Stimulated activated CD4-positive, alpha-beta T cell treated with anti-CD3 and anti-CD28 coated beads, Interleukin-12 subunit alpha, Interleukin-12 subunit beta, amount 100 ng/mL, for 48 hours (primary cell): ENCODE measurements around the gene OR2T35.
"Not testable (repeated sequence)": the region's sequence is repeated elsewhere in the genome, so short reads cannot be mapped to it uniquely, and the experiment has no call there.

Source experiments
- DNase-seq, 3 donors: peaks; one replicate each; pipeline ENCODE4 v3.0.0-alpha.2; 2020; ENCODE audit warnings: low read depth in 2 of 3, low spot score in 1 of 3

Gene OR2T35, protein sequence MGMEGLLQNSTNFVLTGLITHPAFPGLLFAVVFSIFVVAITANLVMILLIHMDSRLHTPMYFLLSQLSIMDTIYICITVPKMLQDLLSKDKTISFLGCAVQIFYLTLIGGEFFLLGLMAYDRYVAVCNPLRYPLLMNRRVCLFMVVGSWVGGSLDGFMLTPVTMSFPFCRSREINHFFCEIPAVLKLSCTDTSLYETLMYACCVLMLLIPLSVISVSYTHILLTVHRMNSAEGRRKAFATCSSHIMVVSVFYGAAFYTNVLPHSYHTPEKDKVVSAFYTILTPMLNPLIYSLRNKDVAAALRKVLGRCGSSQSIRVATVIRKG

DNA sequence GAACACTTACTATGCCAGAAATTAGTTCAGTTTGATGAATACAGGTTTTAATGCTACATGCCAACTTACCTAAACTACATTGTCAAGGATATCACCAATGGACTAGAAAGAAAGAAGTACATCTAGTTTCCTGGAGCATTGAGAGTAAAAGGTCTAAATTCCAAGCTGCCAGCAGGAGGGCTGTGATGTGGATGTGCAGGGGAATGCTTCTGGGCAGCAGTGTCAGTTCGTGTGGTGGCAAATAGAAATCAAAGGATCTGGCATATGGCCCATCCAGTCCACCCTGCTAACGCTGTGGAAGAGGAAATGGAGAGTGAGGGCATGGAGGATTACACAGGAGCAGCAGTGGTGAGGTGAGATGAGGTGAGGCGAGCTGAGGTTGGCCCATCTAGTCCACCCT, at the start of gene OR2T35:
TSS of gene OR2T35 (minus strand) at position 101 of the 400 bp plus-strand sequence. CDS start 6,020 bp downstream, outside the sequence.
- DNase-seq: not testable (repeated sequence)

DNA sequence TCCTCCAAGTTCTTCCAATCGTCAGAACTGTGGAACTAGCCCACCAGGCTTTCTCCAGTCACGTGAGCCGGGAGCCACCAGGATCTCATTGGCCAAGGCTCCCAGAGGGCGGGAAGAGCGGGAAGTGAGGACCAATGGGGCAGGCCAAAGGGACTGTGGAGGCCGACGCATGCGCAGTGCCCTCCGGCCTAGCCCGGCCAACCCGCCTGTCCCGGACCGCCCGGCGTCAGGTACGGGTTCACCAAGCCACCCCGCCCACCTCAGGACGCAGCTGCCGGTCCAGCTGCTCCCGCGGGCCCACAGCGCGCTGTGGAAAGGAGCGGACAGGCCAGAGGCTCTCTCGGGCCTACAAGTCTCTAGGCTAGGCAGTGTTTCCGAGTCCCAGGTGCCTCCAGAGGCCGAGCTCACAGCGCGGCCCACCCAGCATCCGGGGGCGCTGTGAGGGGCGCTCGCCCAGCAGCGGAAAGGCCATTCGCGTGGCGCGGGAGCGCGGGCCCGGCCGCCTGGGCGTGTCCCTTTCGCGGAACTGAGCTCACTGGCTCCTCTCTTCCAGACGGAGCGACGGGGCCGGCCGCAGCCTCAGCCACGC, 46.6 kb upstream of the OR2T35 start:
- no peak for DNase-seq

DNA sequence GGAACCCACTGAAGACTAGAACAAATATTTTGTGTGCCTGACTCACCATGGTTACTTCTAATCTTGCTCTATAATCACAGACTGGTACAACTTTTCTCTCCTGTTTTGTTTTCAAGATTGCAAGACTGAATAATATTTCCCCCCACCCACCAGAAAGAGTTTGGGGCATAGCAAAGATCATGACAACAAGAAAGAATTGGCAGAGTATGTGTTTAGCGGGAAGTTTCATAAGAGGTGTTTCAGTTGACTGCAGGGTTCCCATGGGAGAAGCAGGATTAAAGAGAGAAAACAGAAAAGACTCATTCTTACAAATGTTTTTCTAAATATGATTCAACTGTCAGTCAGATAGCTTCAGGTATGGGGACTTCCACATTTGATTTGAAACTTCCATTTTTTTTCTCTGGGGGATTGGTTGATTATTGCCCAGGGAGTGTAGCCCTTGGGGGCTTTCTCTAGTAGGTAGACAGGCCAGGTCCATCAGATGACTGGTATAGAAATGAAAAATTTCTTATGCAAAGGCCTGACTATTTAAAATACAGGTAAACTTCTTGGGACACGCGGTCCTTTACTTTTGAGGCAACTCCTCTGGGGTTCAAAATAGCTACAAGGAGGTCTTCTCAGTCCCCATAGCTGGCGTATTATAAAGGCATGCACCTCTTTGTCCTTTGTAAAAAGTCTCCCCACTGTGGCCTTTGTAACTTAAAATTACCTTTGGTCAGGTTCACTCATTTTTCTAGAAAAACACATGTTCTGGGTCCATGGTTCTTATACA, 43.6 kb upstream of the OR2T35 start:
- DNase-seq: no peak

DNA sequence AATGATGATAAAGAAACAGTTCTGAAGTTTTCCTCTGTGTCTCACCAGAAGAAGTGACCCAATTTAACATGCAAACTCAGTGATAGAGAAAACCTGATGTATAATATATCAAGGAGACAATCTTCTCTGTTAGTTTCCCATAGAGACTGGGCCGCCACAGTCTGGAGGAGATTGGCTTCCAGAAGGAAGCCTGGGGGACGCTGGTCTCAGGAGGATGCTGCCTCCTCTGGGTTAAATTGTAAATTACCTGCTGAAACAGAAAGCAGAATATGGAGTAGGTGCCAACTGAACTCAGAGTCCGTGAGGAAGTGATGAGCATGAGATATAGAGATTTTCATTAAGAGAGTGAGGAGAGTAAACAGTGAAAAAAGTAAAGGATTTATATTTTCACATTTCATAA, 41.7 kb upstream of the OR2T35 start:
- no peak for DNase-seq

DNA sequence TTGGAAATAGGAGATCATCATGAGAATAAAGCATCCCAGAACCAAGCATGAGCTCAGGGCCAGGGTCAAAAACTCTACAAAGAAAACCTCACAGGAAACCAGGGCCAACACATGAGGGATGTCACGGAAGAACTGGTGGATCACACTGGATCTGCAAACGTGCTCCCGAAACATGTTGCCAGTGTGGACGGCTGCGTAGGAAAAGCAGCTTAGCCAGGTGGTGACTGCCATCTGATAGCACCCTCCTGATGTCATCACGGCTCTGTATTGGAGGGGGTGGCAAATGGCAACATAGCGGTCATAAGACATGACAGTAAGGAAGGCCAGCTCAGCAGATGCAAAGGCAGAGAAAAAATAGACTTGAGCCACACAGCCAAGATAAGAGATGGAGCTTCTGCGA, 36.6 kb upstream of the OR2T35 start:
- no peak for DNase-seq

DNA sequence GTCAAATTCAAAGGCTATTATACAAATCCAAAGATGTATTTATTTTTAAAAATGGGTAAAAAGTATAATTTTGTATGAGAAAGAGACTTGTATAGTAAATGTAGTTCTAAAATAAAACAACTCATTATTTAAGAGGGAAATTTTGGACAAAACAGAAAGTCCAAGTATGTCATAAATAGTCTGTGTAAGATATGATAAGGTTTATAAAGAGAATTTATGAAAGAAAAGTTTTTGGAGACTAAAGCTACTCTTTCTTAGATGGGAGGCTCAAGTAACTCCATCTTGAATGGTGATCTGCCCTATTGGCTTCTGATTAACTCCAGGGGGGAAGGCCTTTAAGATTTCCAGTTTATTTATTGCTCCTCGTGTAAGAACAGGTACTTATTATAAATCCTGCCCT, 24.9 kb upstream of the OR2T35 start:
- DNase-seq: no peak

DNA sequence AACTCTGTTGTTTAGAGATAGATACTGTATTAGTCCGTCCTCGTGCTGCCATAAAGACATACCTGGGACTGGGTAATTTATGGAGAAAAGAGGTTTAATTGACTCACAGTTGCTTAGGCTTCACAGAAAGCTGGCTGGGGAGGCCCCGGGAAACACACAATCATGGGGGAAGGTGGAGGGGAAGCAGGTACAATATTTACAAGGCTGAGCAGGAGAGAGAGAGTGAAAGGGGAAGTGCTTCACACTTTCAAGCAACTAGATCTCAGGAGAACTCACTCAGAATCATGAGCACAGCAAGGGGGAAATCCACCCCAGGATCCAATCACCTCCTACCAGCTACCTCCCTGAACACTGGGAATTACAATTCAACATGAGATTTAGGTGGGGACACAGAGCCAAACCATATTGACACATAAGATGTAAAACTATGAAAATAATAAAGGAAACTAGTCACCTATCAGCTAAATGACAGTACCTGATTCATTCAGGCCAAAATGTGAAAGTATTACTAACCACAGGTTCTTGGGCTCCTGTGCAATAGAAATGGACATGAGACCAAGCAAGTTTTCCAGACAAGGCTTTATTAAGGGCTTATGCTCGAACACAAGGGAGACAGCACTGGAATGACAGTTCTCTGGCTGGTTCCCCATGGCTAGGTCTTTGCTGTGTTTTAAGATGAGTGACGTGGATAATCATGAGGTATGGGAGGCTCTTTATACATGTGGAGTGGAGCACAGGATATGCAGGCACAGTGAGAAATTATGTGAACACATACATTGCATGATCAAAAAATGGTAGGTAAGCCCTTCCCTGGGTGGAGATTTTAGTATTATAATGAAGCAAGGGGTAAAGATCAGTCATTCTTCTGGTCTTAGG, 18.6 kb upstream of the OR2T35 start:
- not testable (repeated sequence) for DNase-seq

DNA sequence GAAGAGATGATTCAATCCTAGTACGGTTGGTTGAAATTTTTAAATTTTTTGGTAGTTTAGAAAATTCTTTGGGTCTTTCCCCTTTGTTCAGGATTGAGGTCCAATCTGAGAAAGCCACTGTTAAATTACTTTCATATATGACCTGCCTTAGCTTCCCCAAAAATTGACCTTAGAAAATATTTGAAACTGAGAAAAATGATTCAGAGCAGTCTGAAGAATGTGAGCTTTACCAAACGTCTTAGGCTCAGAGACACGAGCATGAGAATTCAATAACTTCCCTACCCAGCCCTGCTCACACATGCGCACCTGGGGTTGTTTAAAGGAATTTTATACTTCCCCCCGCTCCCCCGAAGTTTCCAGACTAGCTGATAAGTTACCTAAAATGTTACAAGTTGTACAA, 11.7 kb upstream of the OR2T35 start:
- DNase-seq: not testable (repeated sequence)

DNA sequence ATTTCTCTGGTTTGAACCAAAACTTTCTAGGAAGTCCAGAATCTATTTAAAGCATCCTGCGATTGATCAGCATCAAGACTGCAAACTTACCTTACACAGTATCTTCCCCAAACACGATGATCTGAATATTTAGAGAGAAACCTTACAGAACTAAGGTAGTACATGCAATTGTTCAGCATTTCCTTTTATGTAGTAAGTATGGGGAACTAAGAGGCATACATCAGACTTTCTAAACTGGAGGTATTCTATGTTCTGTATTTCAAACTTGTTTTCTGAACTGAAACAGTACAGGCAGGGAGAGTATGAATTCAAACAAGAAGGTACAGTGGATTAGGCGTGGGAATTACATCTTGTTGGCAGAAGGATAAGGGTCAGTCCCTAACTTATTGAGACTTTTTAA, 10.3 kb upstream of the OR2T35 start, which contains the start of gene OR2T27:
TSS of gene OR2T27 (minus strand) at position 175 of the 400 bp plus-strand sequence. CDS start 4,644 bp downstream, outside the sequence.
- not testable (repeated sequence) for DNase-seq

DNA sequence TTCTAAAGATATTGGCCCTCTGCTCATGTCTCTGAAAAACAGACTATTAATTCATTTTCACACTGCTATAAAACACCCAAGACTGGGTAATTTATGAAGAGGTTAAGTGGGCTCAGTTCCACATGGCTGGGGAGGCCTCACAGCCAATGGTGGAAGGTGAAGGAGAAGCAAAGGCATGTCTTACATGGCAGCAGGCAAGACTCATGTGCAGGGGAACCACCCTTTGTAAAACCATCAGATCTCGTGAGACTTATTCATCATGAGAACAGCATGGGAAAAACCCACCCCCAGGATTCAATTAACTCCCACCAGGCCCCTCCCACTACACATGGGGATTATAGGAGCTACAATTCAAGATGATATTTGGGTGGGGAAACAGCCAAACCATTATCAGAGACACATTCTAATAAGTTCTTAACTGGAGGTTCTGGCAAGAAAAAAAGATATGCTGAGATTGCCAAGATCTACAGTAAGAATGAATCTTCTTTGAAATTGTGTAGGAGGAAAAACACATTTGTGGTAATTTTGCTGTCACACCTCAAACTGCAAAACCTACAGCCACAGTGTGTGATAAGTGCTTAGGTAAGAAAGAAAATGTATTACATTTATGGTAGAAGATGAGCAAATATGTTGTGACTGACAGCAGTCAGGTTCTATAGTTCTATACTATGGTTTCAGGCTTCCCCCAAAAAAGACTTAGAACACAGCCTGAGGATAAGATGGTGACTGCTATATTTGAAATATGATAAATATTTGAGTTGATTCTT, 3.9 kb upstream of the OR2T35 start:
- DNase-seq: not testable (repeated sequence)

DNA sequence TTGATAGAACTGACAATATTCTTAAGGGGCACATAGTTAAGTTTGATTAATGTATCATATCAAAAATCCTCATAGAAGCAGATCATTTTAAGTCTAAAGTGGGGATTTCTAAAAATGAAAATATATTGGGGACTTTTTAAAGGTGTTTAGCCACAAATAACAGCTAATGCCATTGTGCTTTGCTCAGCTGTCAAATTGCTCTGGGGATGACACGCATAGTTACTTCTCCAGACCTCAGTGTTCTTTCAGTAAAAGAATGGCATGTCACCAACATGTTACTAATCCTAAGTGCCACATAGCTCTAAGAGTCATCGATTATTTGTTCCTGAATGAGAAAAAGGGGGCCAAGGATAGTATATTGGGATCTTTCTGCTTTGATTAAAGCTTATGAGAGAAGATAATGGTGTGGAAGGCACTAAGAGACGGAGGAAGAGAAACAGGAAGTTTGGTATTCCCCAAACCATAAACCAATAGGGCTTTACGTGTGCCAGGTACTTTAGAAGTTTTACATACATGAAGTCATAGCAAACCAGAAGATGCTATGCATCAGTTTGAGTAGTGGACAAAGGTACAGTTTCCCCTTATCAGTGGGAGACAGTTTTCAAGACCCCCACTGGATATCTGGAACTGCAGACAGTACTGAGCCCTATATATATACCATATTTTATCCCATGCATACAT, 2.0 kb downstream of the OR2T35 start:
- DNase-seq: not testable (repeated sequence)

DNA sequence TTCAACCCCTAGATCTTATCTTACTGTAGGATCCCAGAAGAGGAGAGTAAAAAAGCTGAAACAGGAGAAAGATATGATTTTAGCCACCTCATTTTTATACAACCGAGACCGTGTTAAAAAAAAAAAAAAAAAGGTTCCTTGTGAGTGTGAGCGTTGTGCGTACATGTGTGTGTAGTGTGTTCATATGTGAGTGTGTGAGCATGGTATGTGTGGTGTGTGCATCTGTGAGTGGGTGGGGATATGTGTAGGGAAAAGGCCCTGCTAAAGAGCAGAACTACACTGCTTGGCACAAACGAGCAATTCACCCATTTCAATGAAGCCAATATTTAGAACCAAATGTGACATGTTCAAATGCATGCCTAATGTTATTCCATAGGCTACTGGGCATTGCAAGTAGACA, 3.5 kb downstream of the OR2T35 start:
- DNase-seq: not testable (repeated sequence)

DNA sequence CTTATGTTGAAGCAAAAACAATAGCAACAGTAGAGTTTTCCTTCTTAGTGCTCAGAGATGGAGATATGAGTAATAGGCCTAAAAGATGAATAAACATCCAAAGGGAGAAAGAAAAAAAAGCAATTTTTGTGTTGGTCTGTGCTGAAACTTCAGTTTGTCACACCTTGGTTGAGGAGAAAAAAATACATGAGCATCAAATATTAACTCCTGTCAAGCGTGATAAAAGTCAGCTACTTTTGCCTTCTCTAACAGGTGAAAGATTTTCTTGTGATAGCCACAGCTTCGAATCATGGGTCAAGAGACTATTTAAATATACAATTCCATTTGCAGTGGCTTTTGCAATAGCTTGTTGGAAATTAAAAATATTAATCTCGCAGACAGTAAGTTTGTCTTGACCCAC, 4.2 kb downstream of the OR2T35 start:
- DNase-seq: not testable (repeated sequence)

DNA sequence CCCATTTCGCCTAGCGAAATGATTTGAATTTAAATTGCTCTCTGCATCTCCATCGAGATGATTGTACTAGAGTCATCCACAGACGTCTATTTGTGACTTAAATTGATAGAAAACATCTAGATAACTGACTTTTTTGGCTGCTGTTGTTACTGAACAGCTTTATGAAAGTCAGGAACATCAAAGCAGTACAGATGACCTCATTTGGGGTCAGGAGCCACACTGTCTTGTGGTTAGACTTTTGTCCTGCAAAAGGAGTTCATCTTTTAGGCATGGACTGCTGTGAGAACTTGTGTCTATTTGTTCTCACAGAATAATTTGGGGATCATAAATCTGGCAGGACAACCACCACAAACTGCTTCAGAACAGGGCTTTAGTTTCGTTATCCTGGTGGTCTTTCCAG, 5.4 kb downstream of the OR2T35 start:
- DNase-seq: not testable (repeated sequence)

DNA sequence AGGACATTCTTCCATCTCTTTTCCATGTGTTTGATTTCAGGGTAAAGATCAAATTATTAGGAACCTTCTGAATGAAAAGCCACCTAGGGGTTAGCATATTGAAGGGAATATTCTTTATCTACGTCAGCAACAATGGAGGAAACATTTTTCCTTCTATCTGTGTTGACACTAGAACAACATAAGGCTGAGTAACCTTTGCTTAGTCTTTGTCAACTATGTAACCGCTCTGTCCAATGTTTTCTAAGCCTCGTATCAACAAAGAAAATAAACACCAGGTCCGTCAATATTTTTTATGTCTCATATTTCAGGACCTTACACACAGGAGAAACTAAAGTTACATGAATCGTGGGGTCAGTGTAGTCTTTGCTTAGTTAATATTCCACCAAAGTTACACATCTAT, 8.5 kb downstream of the OR2T35 start:
- DNase-seq: not testable (repeated sequence)

DNA sequence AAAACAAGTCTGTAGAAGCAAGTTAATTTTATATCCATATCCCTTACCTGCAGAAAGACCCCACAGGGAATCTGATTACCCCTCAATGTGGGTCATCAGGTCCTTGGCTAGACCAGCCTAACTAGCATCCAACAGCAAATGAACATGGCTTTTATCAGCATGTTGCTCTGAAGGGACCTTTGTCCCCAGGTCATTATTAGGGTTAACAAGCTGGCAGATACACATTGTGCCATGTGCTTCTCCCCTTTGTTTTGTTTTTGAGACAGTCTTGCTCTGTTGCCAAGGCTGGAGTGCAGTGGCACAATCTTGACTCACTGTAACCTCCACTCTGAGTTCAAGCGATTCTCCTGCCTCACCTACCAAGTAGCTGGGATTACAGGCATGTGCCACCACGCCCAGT, 10.1 kb downstream of the OR2T35 start, which contains the start of gene OR2T11:
TSS of gene OR2T11 (minus strand) at position 101 of the 400 bp plus-strand sequence. CDS start 7,963 bp downstream, outside the sequence.
- not testable (repeated sequence) for DNase-seq

DNA sequence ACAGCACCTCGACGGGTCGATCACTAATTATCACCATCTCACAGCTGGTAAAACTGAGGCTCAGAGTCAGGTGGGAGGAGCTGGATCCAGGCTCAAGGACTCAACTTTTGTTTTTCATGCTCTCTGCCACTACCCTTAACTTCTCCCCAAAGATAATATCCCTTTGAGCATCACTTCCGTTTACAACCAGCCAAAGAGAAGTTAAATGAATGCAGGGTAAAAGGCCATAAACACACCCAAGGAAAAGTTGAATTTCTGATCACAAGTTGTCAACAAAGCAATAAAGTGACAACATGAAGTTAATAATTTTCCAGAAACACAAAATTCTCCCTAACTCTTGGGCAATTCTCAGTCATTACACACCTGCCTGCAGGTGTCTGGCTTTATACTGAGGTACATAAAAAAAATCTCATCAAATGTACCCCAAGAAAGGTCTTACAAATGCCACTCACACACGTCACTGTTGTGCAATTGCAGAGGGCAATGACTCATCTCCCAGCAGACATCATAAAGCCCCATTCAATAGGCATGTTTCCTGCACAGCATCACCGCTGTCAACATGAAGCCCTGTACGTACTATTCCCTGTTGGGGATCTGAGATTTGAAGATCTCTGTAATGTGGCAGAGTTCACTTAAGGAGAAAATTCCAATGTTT, 13.6 kb downstream of the OR2T35 start:
- DNase-seq: no peak

DNA sequence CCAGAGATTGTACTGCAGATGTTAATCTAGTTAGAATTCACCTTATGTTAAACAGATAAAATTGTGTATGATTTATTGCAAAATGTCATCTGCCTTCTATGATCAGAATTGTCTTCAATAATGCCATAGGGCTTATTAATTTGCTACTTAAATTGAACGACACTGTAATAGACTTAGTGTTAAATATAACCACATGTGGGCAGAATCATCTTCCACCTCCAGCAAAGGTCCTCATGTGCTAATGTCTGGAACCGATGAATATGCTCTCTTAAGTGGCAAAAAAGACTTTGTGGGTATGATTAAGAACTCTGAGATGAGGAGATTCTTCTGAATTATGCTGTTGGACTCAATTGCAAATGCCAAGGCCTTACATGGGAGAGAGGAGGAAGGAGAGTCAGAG, 14.5 kb downstream of the OR2T35 start:
- DNase-seq: no peak
